ENCODE data around the gene ALDH1A2.
A peak's percentile ranks its signal among the peaks of the same experiment; 100 is the strongest.

Gene ALDH1A2

GRCh38 chr15:57927091-57927631 is 138.3 kb downstream of the ALDH1A2 start:
- no peak for DNase-seq (ENCODE audit: low read depth)
- no peak for TF ChIP-seq CTCF (conservative IDR thresholded peaks at IDR 0.05; ENCODE audit: low read depth, low read length)
- H3K4me3 ChIP-seq (ENCODE audit: low read depth, low read length), result no peak overlapping the region

GRCh38 chr15:57925650-57926049 is 139.9 kb downstream of the ALDH1A2 start:
- DNase-seq (ENCODE audit: low read depth), result no peak
- no peak overlapping the region for H3K4me3 ChIP-seq (ENCODE audit: low read depth, low read length)
- no peak for TF ChIP-seq CTCF (conservative IDR thresholded peaks at IDR 0.05; ENCODE audit: low read depth, low read length)

GRCh38 chr15:57924598-57924997 is 140.9 kb downstream of the ALDH1A2 start:
- no peak overlapping the region for H3K4me3 ChIP-seq (ENCODE audit: low read depth, low read length)
- no peak for TF ChIP-seq CTCF (conservative IDR thresholded peaks at IDR 0.05; ENCODE audit: low read depth, low read length)
- no peak for DNase-seq (ENCODE audit: low read depth)

GRCh38 chr15:57923750-57924149 is 141.8 kb downstream of the ALDH1A2 start:
- no peak overlapping the region for H3K4me3 ChIP-seq (ENCODE audit: low read depth, low read length)
- TF ChIP-seq CTCF (conservative IDR thresholded peaks at IDR 0.05; ENCODE audit: low read depth, low read length), result no peak
- DNase-seq (ENCODE audit: low read depth), result peak; percentile 22

GRCh38 chr15:57923306-57923705 is 142.2 kb downstream of the ALDH1A2 start:
- peak; percentile 59 for DNase-seq (ENCODE audit: low read depth)
- H3K4me3 ChIP-seq (ENCODE audit: low read depth, low read length), result no peak overlapping the region
- no peak for TF ChIP-seq CTCF (conservative IDR thresholded peaks at IDR 0.05; ENCODE audit: low read depth, low read length)

GRCh38 chr15:57922776-57923175 is 142.7 kb downstream of the ALDH1A2 start:
- no peak for TF ChIP-seq CTCF (conservative IDR thresholded peaks at IDR 0.05; ENCODE audit: low read depth, low read length)
- no peak overlapping the region for H3K4me3 ChIP-seq (ENCODE audit: low read depth, low read length)
- DNase-seq (ENCODE audit: low read depth), result peak; percentile 14

- TF ChIP-seq CTCF (conservative IDR thresholded peaks at IDR 0.05; ENCODE audit: low read depth, low read length), result no peak
- no peak overlapping the region for H3K4me3 ChIP-seq (ENCODE audit: low read depth, low read length)
- peak; percentile 43 for DNase-seq (ENCODE audit: low read depth)
These were observed 144.1 kb downstream of the ALDH1A2 start for GRCh38 chr15:57921371-57921770.

All from choroid plexus epithelial cell (primary cell).